H1 (cell line): ENCODE data around the gene CLPTM1L. TPM values are rescaled to one million over a fixed set of nuclear protein-coding genes. Genes with fewer than 3 reads are reported as not detected.

Experiments used
- CTCF ChIA-PET: fragments of 300-600 bp; sonication (Branson Sonifier 250); formaldehyde crosslinking; loops from one replicate; lab custom pipeline; 2021; ENCODE audit not compliant: partially characterized antibody; lab: Charles Lee
- POLR2A ChIA-PET: fragments of 300-600 bp; sonication (Branson Sonifier 250); formaldehyde crosslinking; loops from one replicate; lab custom pipeline; 2021; ENCODE audit warnings: inconsistent platforms; ENCODE audit not compliant: partially characterized antibody; lab: Charles Lee
- DNase-seq, 2 experiments: peaks; one replicate each; pipeline versions ENCODE4 v3.0.0 to v3.0.0-alpha.2; 2010 to 2022; ENCODE audit warnings: low spot score in 2 of 2, low read depth in 1 of 2, mixed read lengths in 1 of 2
- FAIRE-seq: peaks from 2 replicates; lab custom pipeline; 2011; peaks lifted over from hg19 to GRCh38; lab: Jason Lieb, UNC
- H2AFZ ChIP-seq: 2 replicates; pipeline ENCODE4 v1.8.1; 2012; ENCODE audit warnings: low read length, inconsistent platforms
- H2AK5ac ChIP-seq: 2 replicates; pipeline ENCODE4 v1.6.1; 2013; ENCODE audit warnings: low read depth, low read length
- H2BK120ac ChIP-seq: replicated peaks from 2 replicates; pipeline ENCODE3; 2013; ENCODE audit warnings: low read depth, low read length, inconsistent platforms
- H2BK12ac ChIP-seq: 2 replicates; pipeline ENCODE4 v1.6.1; 2013; ENCODE audit warnings: low read depth, low read length
- H2BK15ac ChIP-seq: 2 replicates; pipeline ENCODE4 v1.6.1; 2013; ENCODE audit warnings: low read length
- H2BK20ac ChIP-seq: 2 replicates; pipeline ENCODE4 v1.6.1; 2013; ENCODE audit warnings: low read length
- H2BK5ac ChIP-seq: 2 replicates; pipeline ENCODE4 v1.6.1; 2013; ENCODE audit warnings: low read depth, low read length
- H3K14ac ChIP-seq: 2 replicates; pipeline ENCODE4 v1.6.1; 2013; ENCODE audit warnings: inconsistent platforms; ENCODE audit not compliant: insufficient read length
- H3K18ac ChIP-seq: 2 replicates; pipeline ENCODE4 v1.6.1; 2013; ENCODE audit warnings: low read length; ENCODE audit errors: extremely low read depth
- H3K23ac ChIP-seq: 2 replicates; pipeline ENCODE4 v1.6.1; 2013; ENCODE audit warnings: inconsistent platforms; ENCODE audit not compliant: insufficient read length
- H3K23me2 ChIP-seq: 2 replicates; pipeline ENCODE4 v1.6.1; 2013; ENCODE audit warnings: low read depth, low read length
- H3K27ac ChIP-seq: 2 replicates; pipeline ENCODE4 v1.6.1; 2011; ENCODE audit warnings: low read depth, low read length, inconsistent platforms
- H3K27me3 ChIP-seq, 4 experiments: replicated peaks in 1 of 4; 1 replicate in 1 of 4; 2 replicates in 3 of 4; pipeline versions ENCODE4 v1.6.1 to v1.8.1; 2011 to 2013; ENCODE audit warnings: low read length in 3 of 4, mild to moderate bottlenecking in 3 of 4, inconsistent platforms in 2 of 4, mixed read lengths in 2 of 4, moderate library complexity in 1 of 4; ENCODE audit not compliant: control insufficient read depth in 3 of 4, insufficient read depth in 3 of 4; ENCODE audit errors: extremely low read depth in 1 of 4
- H3K36me3 ChIP-seq, 4 experiments: 2 replicates each; pipeline versions ENCODE4 v1.6.1 to v1.8.1; 2011 to 2013; ENCODE audit warnings: mild to moderate bottlenecking in 4 of 4, low read length in 3 of 4, moderate library complexity in 2 of 4, control low read depth in 1 of 4, inconsistent platforms in 1 of 4; ENCODE audit not compliant: insufficient read depth in 4 of 4, control insufficient read depth in 2 of 4
- H3K4ac ChIP-seq: replicated peaks from 2 replicates; pipeline ENCODE3; 2013; ENCODE audit warnings: low read length, low read depth, mixed read lengths, inconsistent platforms; ENCODE audit not compliant: insufficient read length
- H3K4me1 ChIP-seq, 4 experiments: replicated peaks in 1 of 4; 1 replicate in 1 of 4; 2 replicates in 3 of 4; pipeline versions ENCODE4 v1.6.1 to v1.8.1; 2011 to 2013; ENCODE audit warnings: low read length in 3 of 4, inconsistent platforms in 2 of 4, mixed read lengths in 1 of 4; ENCODE audit not compliant: insufficient read depth in 4 of 4, control insufficient read depth in 3 of 4
- H3K4me2 ChIP-seq, 2 experiments: 2 replicates each; pipeline versions ENCODE4 v1.6.1 to v1.8.1; 2011 to 2013; ENCODE audit warnings: low read depth in 2 of 2, low read length in 2 of 2, control low read depth in 1 of 2, inconsistent platforms in 1 of 2, mild to moderate bottlenecking in 1 of 2; ENCODE audit not compliant: insufficient read depth in 1 of 2
- H3K4me3 ChIP-seq, 4 experiments: fragments of 200-600, 300-600 bp in 1 of 4; sonication (generic), shearing (Covaris generic), sonication (Bioruptor Twin) in 1 of 4; 2 replicates each; pipeline versions ENCODE4 v1.5.1 to v1.8.1; 2011 to 2016; ENCODE audit warnings: low read length in 4 of 4, low read depth in 3 of 4, control low read depth in 2 of 4, inconsistent platforms in 2 of 4, mild to moderate bottlenecking in 2 of 4, mixed read lengths in 1 of 4, moderate library complexity in 1 of 4; ENCODE audit not compliant: insufficient read depth in 2 of 4; ENCODE audit errors: extremely low read depth in 1 of 4
- H3K56ac ChIP-seq: replicated peaks from 2 replicates; pipeline ENCODE3; 2013; ENCODE audit warnings: low read depth, mild to moderate bottlenecking, mixed read lengths, low read length, inconsistent platforms; ENCODE audit not compliant: insufficient read length
- H3K79me1 ChIP-seq: 2 replicates; pipeline ENCODE4 v1.6.1; 2013; ENCODE audit warnings: low read depth, low read length, control low read depth
- H3K79me2 ChIP-seq, 2 experiments: 2 replicates each; pipeline versions ENCODE4 v1.6.1 to v1.8.1; 2012 to 2013; ENCODE audit warnings: low read length in 2 of 2, mild to moderate bottlenecking in 2 of 2, inconsistent platforms in 1 of 2; ENCODE audit not compliant: insufficient read depth in 2 of 2, control insufficient read depth in 1 of 2
- H3K9ac ChIP-seq, 4 experiments: replicated peaks in 1 of 4; 1 replicate in 1 of 4; 2 replicates in 3 of 4; pipeline versions ENCODE4 v1.6.1 to v1.8.1; 2011 to 2013; ENCODE audit warnings: low read depth in 3 of 4, low read length in 3 of 4, control low read depth in 2 of 4, mild to moderate bottlenecking in 2 of 4, moderate library complexity in 2 of 4, inconsistent platforms in 1 of 4; ENCODE audit errors: extremely low read depth in 1 of 4
- H3K9me3 ChIP-seq, 2 experiments: 2 replicates each; pipeline versions ENCODE4 v1.6.1 to v1.8.1; 2012 to 2013; ENCODE audit warnings: mild to moderate bottlenecking in 2 of 2, moderate library complexity in 2 of 2, control low read depth in 1 of 2, inconsistent platforms in 1 of 2, low read depth in 1 of 2, low read length in 1 of 2, mixed read lengths in 1 of 2; ENCODE audit not compliant: insufficient read depth in 2 of 2
- H4K20me1 ChIP-seq, 2 experiments: replicated peaks in 1 of 2; 2 replicates each; pipeline versions ENCODE3 to v1.8.1; 2011 to 2013; ENCODE audit warnings: inconsistent platforms in 2 of 2, low read length in 2 of 2, mild to moderate bottlenecking in 1 of 2; ENCODE audit not compliant: insufficient read depth in 2 of 2, control insufficient read depth in 1 of 2
- H4K5ac ChIP-seq: 2 replicates; pipeline ENCODE4 v1.6.1; 2013; ENCODE audit warnings: low read length, low read depth, mixed read lengths, inconsistent platforms; ENCODE audit not compliant: insufficient read length
- H4K8ac ChIP-seq: 2 replicates; pipeline ENCODE4 v1.8.0; 2013; ENCODE audit warnings: mild to moderate bottlenecking, moderate library complexity, low read length, inconsistent platforms; ENCODE audit not compliant: insufficient read depth; ENCODE audit errors: extremely low read depth
- H4K91ac ChIP-seq: replicated peaks from 2 replicates; pipeline ENCODE3; 2013; ENCODE audit warnings: low read length, mixed read lengths, inconsistent platforms; ENCODE audit not compliant: insufficient read length
- ATF3 ChIP-seq: IDR thresholded peaks from 2 replicates; pipeline ENCODE4 v1.6.1; 2011; ENCODE audit warnings: low read depth, mild to moderate bottlenecking, low read length; ENCODE audit not compliant: insufficient read depth
- CBX5 ChIP-seq: fragments of 300-800, 300-1000 bp; sonication (generic); IDR thresholded peaks from 2 replicates; pipeline ENCODE4 v1.7.1; 2016; ENCODE audit warnings: antibody characterized with exemption, low read length, low read depth
- CTCF ChIP-seq, 3 experiments: IDR thresholded peaks; 1 replicate in 2 of 3; 2 replicates in 1 of 3; pipeline versions ENCODE4 v1.5.1 to v1.6.1; 2011; ENCODE audit warnings: low read length in 3 of 3, mild to moderate bottlenecking in 3 of 3, inconsistent platforms in 2 of 3, low read depth in 1 of 3, moderate library complexity in 1 of 3; ENCODE audit not compliant: insufficient read depth in 1 of 3; ENCODE audit errors: control extremely low read depth in 1 of 3
- JUN ChIP-seq: IDR thresholded peaks from 2 replicates; pipeline ENCODE4 v1.6.1; 2011; ENCODE audit warnings: low read depth, mild to moderate bottlenecking, improper control_type of control experiment, low read length
- KDM5A ChIP-seq: fragments of 200-600 bp; IDR thresholded peaks from 2 replicates; pipeline ENCODE4 v1.7.1; 2012; ENCODE audit warnings: mild to moderate bottlenecking, low read length, inconsistent platforms, mixed read lengths
- NANOG ChIP-seq: IDR thresholded peaks from 2 replicates; pipeline ENCODE4 v1.6.1; 2011; ENCODE audit warnings: low read length, low read depth, mild to moderate bottlenecking, inconsistent platforms; ENCODE audit not compliant: insufficient read depth, poor library complexity, severe bottlenecking
- RXRA ChIP-seq: IDR thresholded peaks from 2 replicates; pipeline ENCODE4 v1.6.1; 2011; ENCODE audit warnings: low read depth, mild to moderate bottlenecking, low read length, moderate library complexity; ENCODE audit not compliant: insufficient read depth
- YY1 ChIP-seq: IDR thresholded peaks from 2 replicates; pipeline ENCODE4 v1.6.1; 2011; ENCODE audit warnings: low read depth, mild to moderate bottlenecking, low read length
- WGBS, 2 experiments: shearing (Covaris generic) in 1 of 2; methylation state at CpG; one replicate each; pipeline versions ENCODE4 v1.1.6 to v1.1.7; 2013 to 2015; ENCODE audit warnings: low lambda C conversion rate in 2 of 2, mixed read lengths in 2 of 2, inconsistent platforms in 1 of 2, low coverage in 1 of 2, missing lambda C conversion rate in 1 of 2; ENCODE audit not compliant: insufficient replicate concordance in 2 of 2, insufficient coverage in 1 of 2, insufficient read length in 1 of 2; ENCODE audit errors: extremely low coverage in 1 of 2, missing lambda C conversion rate in 1 of 2; 5-methylcytosine and 5-hydroxymethylcytosine counted together
- polyA plus RNA-seq, 7 experiments: library from polyadenylated mRNA; depleted of rRNA in 3 of 7; stranded (reverse) in 5 of 7; unstranded in 2 of 7; fragments of >200 nt in 5 of 7; fragments of 200-250 nt in 2 of 7; gene quantifications; 1 replicate in 5 of 7; 2 replicates in 1 of 7; 4 replicates in 1 of 7; pipeline versions ENCODE4 v1.2.1 to v1.2.3, GENCODE V29; 2011 to 2013; ENCODE audit warnings: missing spikeins in 2 of 7, mixed read lengths in 2 of 7
- total RNA-seq: library from RNA; stranded (reverse); fragmentation: NEBNext Ultra II Directional; extraction: Animal tissue kit (Norgen Biotek cat#: 25700); gene quantifications from 2 replicates; pipeline ENCODE4 v1.2.1, GENCODE V29; 2021

The CLPTM1L gene
- total and polyA plus RNA-seq, 2 of the 8 experiments (the other 6 are each of a cell fraction or from before 2014, with no cell fraction given) = 102 to 119 TPM

- H3K9ac ChIP-seq = no peak overlapping the region
- FAIRE-seq (no peak), DNase-seq (no peak)
- H3K27ac ChIP-seq = no peak overlapping the region
- no peak overlapping the region for H2BK15ac ChIP-seq
- no peak overlapping the region for H4K5ac ChIP-seq
- H3K56ac ChIP-seq = no peak overlapping the region
- no peaks in the 10 kb centered on the region for H3K79me2 ChIP-seq
- 88% methylated on average over 24 of the region's 24 CpGs; no CpG with 5 or more reads in 1 of the 2 experiments for WGBS, 2 experiments
- peaks cover 2% of the 10 kb centered on the region; the same call in 1 of the 2 replicates for H3K23me2 ChIP-seq
- no peak overlapping the region for H2BK120ac ChIP-seq
- no peak overlapping the region for H2AK5ac ChIP-seq
- H2BK5ac ChIP-seq = no peak overlapping the region
- peaks cover 1 to 25% (median 22%) of the 10 kb centered on the region in 4 experiments for H3K27me3 ChIP-seq
- no peak overlapping the region for H4K8ac ChIP-seq
- H3K36me3 ChIP-seq = no peaks in the 10 kb centered on the region
- ChIA-PET POLR2A (interaction anchor here (1.5 kb wide), 1 partner anchor 12 kb away, joined by 4 read pairs; no protein-coding TSS in a partner anchor), CTCF (interaction anchor here (0.9 to 4.0 kb wide), 22 partner anchors 8 to 265 kb away, joined by 3 to 31 read pairs (median 6); no protein-coding TSS in a partner anchor)
- no peaks in the 10 kb centered on the region for H3K79me1 ChIP-seq
- H2BK20ac ChIP-seq = no peak overlapping the region
- H3K4me1 ChIP-seq = peaks cover 0 to 7% (median 5%) of the 10 kb centered on the region in 4 experiments; a peak in 6 of 7 replicates
- no peak overlapping the region for H3K14ac ChIP-seq
- H2AFZ ChIP-seq = no peak overlapping the region
- H4K91ac ChIP-seq = no peak overlapping the region
- H4K20me1 ChIP-seq = peaks cover 0 to 5% of the 10 kb centered on the region in 2 experiments
- no peak overlapping the region for H3K4ac ChIP-seq
- no peak overlapping the region for H2BK12ac ChIP-seq
- H3K4me2 ChIP-seq = no peak overlapping the region
- H3K23ac ChIP-seq = no peak overlapping the region
- peaks cover 5 to 10% of the 10 kb centered on the region in 2 experiments; a peak in 3 of 4 replicates for H3K9me3 ChIP-seq
- no peak overlapping the region for H3K18ac ChIP-seq
- no peak overlapping the region for H3K4me3 ChIP-seq
- TF ChIP-seq NANOG (no peak), CTCF (IDR thresholded peaks at IDR 0.05; ENCODE audit: control extremely low read depth in 1 of 3, insufficient read depth in 1 of 3, low read depth in 1 of 3, low read length in 3 of 3) (no peak), CBX5 (no peak), RXRA (no peak), KDM5A (no peak), ATF3 (no peak), YY1 (no peak), JUN (no peak)
Measured at GRCh38 chr5:1378866-1379659, 34.2 kb upstream of the CLPTM1L start.
